ENCODE results near the gene CD99.

DNA sequence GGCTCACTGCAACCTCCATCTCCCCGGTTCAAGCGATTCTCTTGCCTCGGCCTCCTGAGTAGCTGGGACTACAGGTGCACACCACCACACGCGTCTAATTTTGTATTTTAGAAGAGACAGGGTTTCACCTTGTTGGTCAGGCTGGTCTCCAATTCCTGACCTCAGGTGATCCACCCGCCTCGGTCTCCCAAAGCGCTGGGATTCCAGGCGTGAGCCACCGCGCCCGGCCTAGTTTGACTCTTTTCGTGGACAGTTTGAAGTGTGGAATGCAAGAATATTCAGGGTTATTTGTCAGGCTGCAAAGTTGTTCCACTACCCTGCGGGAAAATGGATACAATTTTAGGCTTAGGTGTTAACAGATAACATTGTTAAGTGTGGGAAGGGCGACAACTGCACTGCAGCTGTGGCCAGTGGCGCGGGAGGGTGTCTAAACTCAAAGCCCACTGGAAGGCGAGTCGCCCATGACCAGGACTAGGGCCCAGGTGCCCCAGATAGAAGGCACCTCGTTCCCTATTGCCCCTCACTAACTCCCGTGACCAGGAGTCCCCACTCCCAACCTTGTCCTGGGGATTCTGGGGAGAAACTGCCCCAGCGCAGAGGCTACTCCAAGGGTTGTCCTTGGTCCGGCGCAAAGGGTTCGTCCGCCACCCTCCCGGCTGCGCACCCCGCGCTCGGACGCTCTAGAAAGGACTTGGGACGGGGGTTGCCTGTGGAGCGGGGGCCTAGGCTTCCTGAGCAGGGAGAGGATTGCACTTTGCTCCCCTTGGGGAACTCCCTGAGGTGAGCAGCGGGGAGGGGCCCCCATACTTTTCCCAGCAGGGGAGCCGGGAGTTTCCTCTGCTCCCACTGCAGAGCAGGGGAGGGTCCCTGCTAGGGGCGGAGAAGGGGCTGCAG is 1.1 kb upstream of the CD99 start:
- TF ChIP-seq POLR2A (IDR thresholded peaks at IDR 0.05), result no peak
- TF ChIP-seq, protein P1, sequence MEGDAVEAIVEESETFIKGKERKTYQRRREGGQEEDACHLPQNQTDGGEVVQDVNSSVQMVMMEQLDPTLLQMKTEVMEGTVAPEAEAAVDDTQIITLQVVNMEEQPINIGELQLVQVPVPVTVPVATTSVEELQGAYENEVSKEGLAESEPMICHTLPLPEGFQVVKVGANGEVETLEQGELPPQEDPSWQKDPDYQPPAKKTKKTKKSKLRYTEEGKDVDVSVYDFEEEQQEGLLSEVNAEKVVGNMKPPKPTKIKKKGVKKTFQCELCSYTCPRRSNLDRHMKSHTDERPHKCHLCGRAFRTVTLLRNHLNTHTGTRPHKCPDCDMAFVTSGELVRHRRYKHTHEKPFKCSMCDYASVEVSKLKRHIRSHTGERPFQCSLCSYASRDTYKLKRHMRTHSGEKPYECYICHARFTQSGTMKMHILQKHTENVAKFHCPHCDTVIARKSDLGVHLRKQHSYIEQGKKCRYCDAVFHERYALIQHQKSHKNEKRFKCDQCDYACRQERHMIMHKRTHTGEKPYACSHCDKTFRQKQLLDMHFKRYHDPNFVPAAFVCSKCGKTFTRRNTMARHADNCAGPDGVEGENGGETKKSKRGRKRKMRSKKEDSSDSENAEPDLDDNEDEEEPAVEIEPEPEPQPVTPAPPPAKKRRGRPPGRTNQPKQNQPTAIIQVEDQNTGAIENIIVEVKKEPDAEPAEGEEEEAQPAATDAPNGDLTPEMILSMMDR (IDR thresholded peaks at IDR 0.05), result no peak
